ENCODE data around the gene CLDN17.

The CLDN17 gene, protein sequence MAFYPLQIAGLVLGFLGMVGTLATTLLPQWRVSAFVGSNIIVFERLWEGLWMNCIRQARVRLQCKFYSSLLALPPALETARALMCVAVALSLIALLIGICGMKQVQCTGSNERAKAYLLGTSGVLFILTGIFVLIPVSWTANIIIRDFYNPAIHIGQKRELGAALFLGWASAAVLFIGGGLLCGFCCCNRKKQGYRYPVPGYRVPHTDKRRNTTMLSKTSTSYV

DNA sequence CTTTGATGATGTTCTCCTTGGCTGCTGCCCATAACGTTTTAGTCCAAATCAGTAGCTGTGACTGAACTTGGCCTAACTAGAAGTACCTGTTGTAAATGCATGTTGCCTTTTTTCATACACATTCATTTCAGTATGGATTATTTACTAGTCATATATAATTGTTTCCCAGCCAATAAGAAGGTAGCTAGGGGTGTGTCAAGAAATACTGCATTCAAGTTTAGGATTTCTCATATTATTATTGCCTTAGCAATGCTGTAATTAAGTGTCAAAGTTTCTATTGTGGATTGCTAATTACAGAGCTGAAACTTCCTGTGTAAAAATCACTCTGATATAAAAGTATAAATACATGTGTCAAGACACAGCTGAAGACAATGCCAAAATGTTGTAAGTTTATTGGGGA, at the start of gene CLDN17:
CLDN17 (minus strand) TSS at position 101 of the 400 bp plus-strand sequence. CDS start 188 bp downstream, outside the sequence.
- no peak for DNase-seq

DNA sequence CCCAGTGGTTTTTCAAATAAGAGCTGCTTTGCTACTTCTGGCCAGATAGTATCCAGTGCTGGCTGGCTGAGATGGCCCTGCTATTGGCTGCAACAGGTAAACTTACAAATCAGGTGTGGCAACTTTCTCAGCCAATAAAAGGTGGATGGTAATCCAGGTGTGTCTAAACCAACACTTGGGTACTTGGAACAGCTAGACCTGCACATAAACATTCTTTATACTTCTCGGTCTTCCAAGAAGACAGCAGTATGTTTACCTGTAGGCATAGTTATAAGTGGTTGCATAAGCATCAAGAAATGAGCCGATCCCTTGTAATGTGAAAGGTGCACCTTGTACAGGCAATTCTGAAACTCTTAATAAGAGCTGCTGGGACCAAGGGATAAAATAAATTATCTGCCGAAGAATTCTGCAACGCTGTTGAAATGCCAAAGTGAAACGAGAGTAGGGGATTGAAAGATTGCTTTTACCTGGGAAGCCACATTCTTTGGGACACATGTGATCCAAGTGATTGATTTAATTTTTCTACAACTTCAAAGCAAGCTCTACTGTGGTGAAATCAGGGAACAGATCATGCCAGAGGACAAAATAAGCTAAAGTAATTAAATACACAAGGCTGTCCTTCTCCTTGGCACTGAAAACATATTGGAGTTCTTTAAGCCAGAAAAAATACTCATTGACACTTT, 49.6 kb upstream of the CLDN17 start, which contains the start of gene CLDN8:
CLDN8 (minus strand) TSS at position 57 of the 683 bp plus-strand sequence. CDS start 172 bp downstream, outside the sequence.
- DNase-seq, result no peak

DNA sequence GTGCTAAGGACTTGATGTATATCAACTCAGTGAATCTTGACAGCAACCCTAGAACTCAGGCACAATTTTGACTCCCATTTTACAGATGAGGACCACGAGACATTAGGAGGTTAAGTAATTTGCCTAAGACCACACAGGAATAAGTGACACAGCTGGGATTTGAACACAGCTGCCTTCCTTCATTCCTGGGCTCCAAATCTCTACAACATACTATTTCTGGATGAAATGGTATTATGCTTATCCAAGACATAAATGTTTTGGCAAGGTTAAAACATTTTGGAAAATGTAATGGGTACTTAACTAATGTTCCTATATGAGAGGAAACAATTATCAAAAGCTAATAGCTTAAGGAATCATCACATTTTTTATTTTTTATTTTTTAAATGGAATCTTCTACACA, 44.5 kb upstream of the CLDN17 start:
- DNase-seq, result no peak

DNA sequence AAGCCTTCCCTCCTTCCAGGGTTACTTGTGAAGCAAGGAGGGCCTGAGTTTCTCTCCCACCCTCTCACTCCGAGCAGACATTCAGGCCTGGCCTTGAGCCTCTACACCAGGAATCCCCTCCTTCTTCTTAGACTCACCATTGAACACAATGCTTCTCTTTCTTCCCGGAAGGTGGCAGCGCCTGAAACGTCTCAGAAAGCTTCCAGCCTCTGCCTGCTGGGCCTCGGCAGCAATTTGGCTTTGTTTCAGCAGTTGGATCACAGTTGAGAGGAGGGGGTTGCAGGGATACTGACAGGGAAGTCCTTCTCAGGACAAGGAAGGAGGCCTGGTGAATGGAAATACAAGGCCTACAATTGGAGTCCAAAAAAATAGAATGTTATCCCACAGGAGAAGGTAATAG, 43.0 kb upstream of the CLDN17 start:
- no peak for DNase-seq

DNA sequence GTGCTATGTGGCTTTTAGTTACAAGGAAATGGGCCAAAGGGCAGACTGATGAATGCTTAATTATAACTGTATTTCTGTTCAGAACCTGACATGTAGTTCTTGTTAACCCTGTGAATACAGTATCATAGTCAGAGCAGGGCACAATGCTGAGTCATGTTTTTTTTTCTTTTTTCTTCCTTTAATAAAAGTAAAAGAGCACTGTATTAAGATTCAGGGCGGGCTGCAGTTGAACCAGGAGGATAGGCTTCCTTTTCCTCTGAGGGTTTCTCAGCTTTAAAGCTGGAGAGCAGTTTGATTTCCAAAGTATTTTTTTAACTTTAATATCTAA, 40.6 kb upstream of the CLDN17 start:
- no peak for DNase-seq

DNA sequence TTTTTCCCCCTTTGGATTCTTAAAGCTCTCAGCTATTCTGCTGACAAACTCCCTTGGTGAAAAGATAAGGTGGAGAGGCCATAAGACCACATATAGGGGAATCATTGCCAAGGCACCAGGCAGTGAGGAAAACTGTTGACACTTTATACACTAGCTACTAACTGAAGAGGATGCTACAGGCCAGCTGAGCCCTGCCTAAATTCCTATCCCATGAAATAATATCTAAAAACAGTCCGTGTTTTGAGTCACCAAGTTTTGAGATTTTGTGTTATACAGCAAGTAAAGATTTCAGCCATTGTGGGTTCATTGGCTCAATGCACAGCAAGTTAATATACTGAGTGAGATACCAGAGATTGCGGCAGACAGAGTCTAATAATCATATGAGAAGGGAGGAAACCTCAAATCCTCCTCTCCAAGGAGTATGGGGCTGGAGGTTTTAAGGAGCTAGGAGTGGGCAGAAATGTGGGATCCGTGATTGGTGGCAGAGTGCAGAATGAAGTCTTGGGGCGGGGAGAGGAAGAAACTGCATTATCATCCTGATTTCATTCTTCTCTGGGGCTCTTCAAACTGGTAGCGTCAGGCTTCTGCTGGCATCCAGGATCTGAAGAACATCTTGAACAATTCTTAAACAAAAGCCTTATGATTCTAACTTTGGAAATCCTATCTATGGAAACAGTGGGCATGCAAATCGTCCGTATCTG, 40.1 kb upstream of the CLDN17 start:
- no peak for DNase-seq

DNA sequence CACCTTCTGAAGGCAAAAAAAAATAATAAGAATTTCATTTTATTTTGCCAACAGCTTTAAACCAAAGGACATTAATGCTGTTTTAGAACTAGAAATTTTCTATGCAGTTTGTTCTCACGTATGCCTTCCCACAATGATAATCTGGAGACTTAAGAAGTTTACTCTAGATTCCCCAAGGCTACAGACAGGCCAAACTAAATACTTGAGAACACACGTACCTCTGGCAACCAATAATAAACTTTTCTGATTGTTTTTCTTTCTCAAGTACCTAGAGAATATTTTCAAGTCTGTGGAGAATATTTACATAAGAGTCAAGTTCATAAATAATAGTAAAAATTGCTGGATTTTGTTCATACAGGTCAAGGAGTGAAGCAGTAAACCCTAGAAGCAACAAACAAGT, 33.4 kb upstream of the CLDN17 start:
- no peak for DNase-seq

DNA sequence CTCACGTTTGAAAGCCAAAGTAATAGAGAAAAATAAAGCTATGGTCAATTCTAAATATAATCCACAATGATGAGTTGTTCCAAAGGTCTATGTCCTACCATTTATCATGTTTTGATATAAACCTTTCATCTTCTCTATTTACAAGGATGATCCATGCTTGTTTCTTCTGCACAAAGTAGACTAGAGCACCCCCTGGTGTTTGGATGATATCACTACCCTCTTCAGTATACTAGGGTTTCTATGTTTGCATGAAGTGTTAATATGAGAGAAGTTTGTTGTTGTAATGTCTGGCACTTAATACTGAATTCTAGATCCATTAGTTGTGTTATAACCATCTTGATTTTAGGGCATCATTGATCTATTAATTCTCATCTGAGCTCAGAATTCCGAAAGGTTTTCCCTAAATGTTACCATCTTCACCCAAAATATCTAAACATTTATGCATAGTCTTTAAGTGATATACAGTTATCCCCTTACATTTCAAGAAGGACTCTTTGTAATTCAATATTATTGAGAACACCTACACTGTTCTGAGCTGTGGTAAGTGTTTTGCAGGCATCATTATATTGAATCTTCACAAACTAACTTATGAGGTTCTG, 28.2 kb upstream of the CLDN17 start:
- no peak for DNase-seq

DNA sequence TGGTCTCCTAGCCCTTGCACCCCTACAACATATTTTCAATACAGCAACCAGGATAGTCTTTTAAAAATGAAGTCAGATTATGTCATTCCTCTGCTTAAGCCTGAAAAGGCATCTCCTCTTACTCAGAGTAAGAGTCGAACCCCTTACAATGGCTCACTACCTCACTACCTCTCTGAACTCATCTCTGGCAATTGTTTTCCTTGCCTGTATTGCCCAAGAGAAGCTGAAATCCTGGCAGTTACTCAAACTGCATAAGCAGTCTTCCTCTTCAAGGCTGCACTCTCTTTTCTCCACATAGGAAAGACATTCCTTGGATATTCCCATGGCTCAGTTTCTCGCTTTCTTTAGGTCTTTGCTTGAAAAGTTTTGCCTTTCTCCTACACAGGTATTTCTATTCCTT, 26.6 kb upstream of the CLDN17 start:
- DNase-seq, result no peak

DNA sequence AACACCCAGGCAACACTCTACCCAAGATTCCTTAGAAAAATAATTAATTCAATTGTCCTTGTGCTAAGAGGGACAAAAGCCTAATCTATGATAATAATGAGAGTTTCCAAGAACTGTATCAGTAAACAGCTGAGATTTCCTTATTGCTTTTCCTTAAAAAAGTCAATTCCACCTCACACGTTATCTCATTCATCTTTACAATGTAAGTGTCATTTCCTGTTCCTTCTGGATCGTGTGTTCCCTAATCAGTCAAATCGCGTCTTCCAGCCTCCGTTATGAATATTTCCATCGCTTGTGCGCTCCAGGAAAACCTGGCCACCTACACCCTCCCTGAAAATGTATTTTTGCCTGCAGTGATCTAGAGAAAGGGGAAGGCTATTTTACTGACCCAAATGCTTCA, 23.9 kb upstream of the CLDN17 start:
- no peak for DNase-seq

DNA sequence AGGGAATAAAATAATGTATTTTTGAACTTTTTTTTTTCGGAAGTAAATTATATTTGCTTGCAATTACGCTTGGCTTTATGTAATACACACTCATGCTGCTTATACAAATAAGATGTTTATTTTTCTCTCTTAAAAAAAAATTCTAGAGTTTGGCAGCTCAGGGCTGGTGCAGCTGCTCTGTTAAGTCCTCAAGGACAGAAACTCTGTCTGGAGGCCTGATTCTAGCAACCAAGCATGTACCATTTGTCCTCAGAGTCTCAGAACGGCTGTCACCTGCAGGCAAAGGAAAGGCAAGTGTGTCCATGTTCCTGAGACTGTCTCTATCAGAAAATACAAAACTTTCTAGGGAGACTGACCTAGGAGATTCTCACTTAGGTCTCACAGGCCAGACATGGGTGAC, 23.2 kb upstream of the CLDN17 start:
- DNase-seq, result no peak

DNA sequence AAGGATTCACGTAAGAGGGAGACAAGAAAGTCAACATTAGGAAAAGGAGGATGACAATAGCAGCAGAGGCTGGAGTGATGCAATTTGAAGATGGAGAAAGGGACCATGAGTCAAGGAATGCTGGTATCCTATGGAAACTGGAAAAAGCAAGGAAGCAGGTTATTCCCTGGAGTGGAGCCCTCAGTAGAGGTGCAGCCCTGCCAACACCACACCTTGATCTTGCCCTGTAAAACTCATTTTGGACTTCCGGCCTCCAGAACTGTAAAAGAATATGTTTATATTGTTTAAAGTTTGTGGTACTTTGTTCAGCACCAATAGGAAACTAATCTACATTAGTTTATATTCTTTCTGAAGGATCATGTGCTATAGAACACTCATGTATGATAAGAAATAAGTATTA, 19.6 kb upstream of the CLDN17 start:
- DNase-seq, result no peak

DNA sequence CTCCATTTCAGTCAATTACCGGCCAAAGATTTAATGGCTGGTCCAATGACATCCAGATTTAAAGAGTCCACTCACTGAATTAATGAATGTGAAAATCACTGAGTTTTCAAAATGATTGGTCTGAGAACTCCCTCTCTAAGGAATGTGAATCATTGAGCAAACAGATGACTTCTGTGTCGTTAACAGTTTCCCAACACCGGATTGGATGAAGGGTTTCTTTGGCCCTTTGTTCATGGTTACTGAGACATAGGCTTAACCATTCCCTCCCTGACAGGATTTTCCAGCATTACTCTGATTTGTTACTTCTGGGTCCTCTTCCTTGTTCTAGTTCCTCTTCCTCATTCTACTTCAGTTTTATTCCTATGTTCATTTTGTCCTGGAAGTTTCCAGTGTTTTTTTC, 1.5 kb upstream of the CLDN17 start:
- no peak for DNase-seq

DNA sequence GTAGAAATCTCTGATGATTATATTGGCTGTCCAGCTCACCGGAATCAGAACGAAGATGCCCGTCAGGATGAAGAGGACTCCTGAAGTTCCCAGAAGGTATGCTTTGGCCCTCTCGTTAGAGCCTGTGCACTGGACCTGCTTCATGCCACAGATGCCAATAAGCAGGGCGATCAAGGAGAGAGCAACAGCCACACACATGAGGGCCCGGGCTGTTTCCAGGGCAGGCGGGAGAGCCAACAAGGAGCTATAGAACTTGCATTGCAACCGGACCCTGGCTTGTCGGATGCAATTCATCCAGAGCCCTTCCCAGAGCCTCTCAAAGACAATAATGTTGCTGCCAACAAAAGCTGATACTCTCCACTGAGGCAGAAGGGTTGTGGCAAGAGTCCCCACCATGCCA, 434 bp downstream of the CLDN17 start:
- no peak for DNase-seq

DNA sequence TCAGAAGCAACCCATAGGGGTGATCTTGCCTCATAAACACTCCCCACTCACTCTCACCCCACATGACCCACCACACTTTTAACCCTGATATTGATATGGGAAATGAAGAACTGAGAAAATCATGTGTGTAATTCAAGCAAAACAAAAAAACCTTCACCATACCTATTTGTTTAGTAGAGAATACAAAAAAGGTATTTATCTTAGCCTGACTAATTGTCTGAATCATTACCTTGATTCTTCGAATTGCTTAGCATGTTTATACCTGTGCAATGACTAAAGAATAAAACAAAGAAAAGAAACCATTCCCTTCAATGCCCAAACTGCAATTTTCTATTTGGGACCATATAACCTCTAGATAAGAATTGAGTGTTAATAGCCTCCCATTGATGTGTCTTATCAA, 1.8 kb downstream of the CLDN17 start:
- DNase-seq, result no peak

DNA sequence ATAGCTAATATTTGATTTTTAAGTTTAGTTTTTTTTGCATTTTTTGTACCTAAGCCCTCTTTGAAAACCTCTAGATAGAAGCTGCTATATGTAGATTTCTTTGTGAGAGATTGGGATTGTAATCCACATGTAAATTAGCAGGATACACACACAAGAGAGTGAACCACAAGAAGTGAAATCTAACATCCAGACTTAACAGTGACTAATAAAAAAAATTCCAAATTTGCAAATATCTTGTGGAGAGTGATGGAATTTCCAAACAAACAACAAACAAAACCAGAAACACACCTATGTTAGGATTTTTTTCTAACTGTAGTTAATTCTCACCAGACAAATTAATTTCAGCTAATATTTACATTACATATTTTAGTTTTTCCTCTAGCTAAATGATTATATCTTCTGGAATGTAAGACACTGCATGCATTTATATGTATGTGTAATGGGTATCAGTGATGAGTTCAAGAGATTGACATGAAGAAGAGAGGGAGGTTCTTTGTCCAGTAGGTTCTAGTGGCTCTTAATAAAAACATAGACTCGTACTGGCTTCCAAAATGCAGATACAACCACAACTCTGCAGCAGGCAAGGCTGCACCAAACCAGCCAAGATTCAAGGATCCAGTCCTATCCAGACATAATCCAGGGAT, 12.8 kb downstream of the CLDN17 start:
- DNase-seq, result no peak

DNA sequence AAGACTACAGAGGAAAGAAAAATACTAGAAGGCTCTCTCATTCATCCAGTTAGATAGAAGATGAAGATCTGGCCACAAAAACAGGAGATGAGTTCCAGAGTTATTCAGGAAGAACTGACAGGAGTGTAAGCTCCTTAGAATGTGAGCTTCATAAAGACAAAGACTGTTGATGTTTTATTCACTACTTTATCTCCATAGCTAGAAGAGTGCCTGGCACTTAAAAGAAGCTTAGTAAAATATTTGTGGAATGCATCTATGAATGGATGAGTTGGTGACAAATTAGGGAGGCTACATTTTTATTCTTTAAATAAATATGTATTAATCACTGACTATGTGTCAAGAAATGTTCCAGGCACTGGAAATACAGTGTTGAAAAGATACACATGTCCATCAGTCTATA, 13.8 kb downstream of the CLDN17 start:
- DNase-seq, result no peak

DNA sequence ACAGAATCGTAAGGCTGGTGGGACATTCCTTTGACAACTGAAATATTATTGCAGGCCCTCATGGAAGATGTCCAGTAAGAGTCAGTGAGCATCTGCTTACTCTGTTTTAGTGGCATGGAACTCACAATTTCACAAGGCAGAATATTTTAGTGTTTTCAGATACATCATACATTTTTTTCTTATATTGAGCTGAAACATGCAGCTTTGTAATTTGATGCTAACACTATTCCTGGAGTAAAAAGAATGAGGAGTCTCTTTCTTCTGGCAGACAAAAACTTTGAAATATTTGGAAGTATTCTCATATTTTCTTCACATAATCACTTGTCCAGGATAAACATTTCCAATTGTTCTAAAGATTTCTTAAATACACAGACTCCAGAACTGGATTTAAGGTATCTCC, 17.7 kb downstream of the CLDN17 start:
- DNase-seq, result no peak

DNA sequence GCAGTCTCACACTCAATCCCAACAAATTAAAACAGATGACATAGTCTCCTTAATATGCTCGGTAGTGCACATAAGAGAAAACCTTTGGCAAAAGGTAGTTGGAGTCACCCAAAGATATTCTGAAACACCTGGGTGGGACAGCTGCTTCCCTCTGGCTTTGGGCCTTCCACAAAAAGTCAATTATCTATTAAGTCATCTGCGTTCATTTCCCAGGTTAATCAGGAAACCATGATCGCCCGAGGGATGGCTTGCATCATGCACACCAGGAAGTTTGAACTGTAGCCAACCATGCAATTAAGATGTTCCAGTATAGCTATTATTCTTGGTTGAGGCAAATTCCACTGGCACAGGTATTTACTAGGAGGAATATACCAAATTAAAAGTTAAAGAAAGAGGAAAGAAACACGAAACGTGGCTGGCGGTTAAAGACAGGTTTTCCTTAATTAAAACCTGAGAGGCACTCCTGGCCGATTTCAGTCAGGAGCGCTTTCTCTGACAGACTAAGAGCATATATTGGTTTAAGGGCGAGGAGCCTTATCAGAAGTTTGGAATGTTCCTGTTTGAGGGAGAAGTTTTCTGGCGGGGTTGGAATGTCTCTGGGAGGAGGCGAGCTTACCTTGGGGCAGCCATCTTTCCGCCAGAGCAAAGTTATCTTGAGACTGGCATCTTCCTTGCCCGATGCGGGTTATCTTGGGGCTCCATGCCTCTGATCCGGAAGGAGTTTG, 19.9 kb downstream of the CLDN17 start:
- no peak for DNase-seq

DNA sequence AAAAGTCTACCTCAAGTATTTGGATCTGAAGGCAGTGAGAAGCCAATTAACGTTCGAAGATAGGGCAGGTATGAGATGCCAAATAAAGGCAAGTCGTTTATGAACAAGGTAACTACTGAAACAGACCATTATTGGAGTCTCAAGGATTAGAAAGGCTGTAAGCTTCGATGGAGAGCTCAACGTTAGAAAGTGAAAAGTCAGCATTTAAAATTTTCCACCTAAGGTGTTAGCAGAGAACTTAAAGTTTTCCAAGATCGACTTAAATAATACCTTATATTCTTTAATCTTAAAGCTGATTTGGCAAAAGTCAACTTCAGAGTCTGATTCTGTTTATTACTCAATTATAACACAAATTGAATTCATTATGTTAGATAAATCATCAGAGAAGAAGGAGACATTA, 28.1 kb downstream of the CLDN17 start:
- no peak for DNase-seq

DNA sequence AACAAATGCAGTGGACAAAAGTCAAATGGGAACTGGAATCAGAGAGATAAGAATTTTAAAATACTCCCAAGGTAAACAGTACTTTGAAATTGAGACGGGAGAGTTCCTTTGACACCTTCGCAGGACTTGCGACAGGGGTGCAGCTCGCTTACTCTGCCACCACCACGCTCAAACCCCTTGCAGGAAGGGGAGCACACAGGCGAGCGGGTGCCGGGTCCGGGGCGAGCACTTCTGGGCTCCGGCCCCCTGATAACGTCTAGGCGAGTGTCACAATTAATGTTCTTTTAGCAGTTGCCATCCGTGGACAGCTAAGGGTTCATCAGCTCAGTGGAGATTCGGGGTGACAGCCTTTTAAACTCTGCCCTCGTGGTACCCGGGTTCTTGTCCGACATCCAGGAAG, 37.4 kb downstream of the CLDN17 start:
- DNase-seq, result no peak

DNA sequence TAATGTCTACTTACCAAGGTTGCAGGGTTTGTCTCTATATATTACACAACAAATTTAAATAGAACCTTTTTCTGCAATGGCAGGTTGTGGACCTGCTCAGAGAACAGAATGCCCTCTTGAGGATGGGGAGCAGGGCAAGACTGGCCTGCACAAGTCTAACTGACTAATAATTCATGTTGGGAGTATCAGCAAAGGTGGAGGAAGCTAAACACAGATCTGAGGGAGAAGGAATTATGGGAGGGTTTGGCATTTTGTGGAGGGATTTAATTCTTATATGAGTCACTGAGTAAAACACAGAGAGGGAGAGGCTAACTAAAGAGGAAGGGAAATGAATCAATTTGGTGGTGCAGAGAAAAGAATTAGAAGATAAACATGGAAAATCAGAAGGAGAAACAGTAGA, 40.0 kb downstream of the CLDN17 start:
- no peak for DNase-seq

DNA sequence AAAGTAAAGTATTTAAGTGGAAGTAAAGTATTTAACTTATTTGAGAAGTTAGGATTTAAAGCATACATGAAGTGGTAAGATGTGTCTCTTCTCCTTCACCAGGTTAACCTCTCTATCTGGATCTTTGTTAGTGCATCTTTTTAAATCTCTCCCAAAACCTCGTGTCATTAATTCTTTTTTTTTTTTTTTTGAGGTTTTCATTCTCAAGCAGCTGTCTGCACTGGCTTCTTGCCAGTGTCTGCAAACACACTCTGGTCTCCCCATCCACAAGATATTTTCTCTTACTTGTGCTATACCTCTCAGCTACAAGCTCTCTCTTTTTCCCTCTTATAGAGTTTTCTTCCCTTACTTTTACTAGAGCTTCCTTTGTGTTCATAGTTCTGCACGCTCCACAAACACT, 49.0 kb downstream of the CLDN17 start:
- no peak for DNase-seq

Data from NCI-H187 treated with DMSO at 0.1 percent for 48 hours (cell line).